ENCODE results near the gene GRIN3A.

Gene GRIN3A

GRCh38 chr9:101677861-101678260 lies 60.6 kb downstream of the GRIN3A start:
- no peak for TF ChIP-seq CTCF (conservative IDR thresholded peaks at IDR 0.05; ENCODE audit: low read length)
- DNase-seq (ENCODE audit: low read depth) = no peak
- no peak overlapping the region for H3K4me3 ChIP-seq (ENCODE audit: low read length)

DNA sequence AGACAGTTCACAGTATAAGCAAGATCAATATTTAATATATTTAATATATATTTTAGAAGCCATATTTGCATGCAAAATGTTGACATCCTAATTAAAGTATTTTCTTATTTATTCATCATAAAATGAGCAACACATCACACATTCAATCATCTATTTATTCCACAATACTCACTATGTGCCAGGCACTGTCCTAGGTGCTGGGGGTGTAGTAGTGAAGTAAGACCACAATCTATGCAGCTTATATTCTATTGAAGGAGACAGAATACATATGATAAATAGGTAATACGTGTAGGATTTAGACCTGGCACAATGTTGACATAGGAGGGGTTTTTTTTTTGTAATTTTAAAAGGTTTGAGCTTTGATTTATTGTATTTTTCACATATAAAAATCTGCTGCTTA lies 63.1 kb downstream of the GRIN3A start:
- TF ChIP-seq CTCF (conservative IDR thresholded peaks at IDR 0.05; ENCODE audit: low read length) = no peak
- no peak overlapping the region for H3K4me3 ChIP-seq (ENCODE audit: low read length)
- no peak for DNase-seq (ENCODE audit: low read depth)

- TF ChIP-seq CTCF (conservative IDR thresholded peaks at IDR 0.05; ENCODE audit: low read length) = no peak
- no peak for DNase-seq (ENCODE audit: low read depth)
- no peak overlapping the region for H3K4me3 ChIP-seq (ENCODE audit: low read length)
Observed at GRCh38 chr9:101674165-101674564, 64.3 kb downstream of the GRIN3A start.

DNA sequence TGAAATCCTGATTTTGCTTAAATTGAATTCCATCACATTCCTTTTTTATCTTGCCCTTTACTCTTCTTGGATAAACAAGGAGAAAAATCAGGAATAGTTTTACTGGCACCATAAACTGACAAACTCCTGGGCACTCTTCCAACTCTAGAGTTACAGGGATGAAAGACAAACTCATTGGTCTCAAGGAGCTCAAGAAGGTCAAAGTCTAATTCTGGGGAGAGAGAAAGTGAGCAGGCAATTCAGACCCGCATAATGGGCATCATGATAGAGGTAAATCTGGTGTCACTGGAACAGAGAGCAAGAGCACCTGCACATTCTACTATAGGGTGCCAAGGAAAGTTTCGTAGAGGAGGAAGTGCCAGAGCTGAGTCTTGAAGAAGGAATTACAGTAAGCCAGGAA lies 64.8 kb downstream of the GRIN3A start:
- no peak for DNase-seq (ENCODE audit: low read depth)
- no peak overlapping the region for H3K4me3 ChIP-seq (ENCODE audit: low read length)
- no peak for TF ChIP-seq CTCF (conservative IDR thresholded peaks at IDR 0.05; ENCODE audit: low read length)

DNA sequence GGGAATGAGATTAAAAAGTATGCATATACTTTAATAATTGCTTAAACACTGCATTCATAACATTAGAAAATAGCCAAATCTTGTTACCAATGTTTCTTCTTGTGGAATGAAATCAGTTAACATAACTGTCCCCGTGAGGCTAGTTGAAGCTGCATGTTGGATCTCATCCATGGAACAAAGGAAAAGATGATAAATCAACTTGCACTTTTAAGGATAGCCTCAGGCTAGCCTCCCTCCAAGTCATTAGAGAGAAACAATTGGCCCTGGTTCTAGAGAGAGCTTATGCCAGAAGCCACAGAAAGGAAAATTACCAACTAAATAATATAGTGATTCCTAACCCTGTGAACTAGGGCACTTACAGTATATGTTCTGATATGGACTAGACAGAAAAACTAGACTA lies 66.9 kb downstream of the GRIN3A start:
- no peak for DNase-seq (ENCODE audit: low read depth)

GRCh38 chr9:101668421-101668820 lies 70.0 kb downstream of the GRIN3A start:
- no peak for TF ChIP-seq CTCF (conservative IDR thresholded peaks at IDR 0.05; ENCODE audit: low read length)
- DNase-seq (ENCODE audit: low read depth) = no peak
- no peak overlapping the region for H3K4me3 ChIP-seq (ENCODE audit: low read length)

More for the DNA sequence above, 66.9 kb downstream of the GRIN3A start:
- H3K4me3 ChIP-seq (ENCODE audit: low read length) = no peak overlapping the region
- TF ChIP-seq CTCF (conservative IDR thresholded peaks at IDR 0.05; ENCODE audit: low read length) = no peak

- DNase-seq (ENCODE audit: low read depth) = no peak
- TF ChIP-seq CTCF (conservative IDR thresholded peaks at IDR 0.05; ENCODE audit: low read length) = no peak
- H3K4me3 ChIP-seq (ENCODE audit: low read length) = no peak overlapping the region
Observed at GRCh38 chr9:101664453-101664852, 74.0 kb downstream of the GRIN3A start.
